ENCODE results near the gene SLC35B4.

SLC35B4 gene

DNA sequence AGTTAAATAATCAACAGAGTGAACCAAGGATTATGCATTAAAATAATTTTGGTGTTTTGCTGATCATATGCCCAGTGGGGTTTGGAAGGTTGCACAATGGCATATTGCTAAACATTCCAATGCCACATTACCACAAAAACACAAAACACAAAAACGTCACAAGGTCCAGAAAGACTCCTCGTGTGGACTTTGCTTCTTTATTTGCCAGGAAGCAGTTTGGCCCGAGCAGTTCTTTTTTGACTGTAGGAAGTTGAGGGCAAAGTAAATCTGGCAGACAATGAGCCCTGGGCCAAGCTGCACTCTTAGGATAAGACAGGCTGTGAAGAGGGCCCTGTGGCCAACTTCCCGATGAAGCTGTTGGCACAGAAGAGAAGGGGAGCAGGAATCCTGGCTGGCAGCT is 39.2 kb upstream of the SLC35B4 start:
- no peak for ATAC-seq

DNA sequence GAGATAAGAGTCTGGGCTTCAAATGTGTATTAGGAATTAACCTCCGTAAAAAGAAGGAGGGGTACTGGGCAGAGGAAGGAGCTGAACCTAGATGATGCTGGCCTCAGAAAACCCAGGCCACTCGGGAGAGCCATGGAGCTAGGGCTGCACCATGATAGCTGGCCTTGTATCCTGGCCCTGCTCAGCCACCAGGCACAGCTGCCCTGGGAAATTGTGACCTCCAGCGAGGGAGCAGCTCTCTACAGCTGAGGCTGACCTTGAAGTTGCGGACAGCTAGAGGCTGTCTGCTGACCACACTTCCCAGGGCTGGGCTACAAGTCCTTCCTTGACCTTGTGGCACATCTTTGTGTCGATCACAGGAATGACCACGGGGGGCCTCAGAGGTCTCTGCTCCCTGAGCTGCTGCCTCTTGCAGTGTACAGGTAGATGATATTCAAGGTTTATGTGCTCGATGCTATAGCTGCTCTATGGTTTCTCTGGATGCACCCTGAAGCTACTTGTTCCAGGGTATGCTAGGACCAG is 38.3 kb upstream of the SLC35B4 start:
- ATAC-seq: no peak
- TF ChIP-seq ZNF8 (CRISPR knock-in tag; IDR thresholded peaks at IDR 0.05): no peak
- no peak for TF ChIP-seq TCF4 (CRISPR knock-in tag; IDR thresholded peaks at IDR 0.05; ENCODE audit: borderline replicate concordance)
- no peak for TF ChIP-seq ARNTL (CRISPR knock-in tag; IDR thresholded peaks at IDR 0.05; ENCODE audit: borderline replicate concordance, low read depth)
- TF ChIP-seq ZNF70 (CRISPR knock-in tag; IDR thresholded peaks at IDR 0.05): no peak
- TF ChIP-seq, protein P1, sequence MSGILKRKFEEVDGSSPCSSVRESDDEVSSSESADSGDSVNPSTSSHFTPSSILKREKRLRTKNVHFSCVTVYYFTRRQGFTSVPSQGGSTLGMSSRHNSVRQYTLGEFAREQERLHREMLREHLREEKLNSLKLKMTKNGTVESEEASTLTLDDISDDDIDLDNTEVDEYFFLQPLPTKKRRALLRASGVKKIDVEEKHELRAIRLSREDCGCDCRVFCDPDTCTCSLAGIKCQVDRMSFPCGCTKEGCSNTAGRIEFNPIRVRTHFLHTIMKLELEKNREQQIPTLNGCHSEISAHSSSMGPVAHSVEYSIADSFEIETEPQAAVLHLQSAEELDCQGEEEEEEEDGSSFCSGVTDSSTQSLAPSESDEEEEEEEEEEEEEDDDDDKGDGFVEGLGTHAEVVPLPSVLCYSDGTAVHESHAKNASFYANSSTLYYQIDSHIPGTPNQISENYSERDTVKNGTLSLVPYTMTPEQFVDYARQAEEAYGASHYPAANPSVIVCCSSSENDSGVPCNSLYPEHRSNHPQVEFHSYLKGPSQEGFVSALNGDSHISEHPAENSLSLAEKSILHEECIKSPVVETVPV (CRISPR knock-in tag; IDR thresholded peaks at IDR 0.05): no peak
- TF ChIP-seq, protein P2, sequence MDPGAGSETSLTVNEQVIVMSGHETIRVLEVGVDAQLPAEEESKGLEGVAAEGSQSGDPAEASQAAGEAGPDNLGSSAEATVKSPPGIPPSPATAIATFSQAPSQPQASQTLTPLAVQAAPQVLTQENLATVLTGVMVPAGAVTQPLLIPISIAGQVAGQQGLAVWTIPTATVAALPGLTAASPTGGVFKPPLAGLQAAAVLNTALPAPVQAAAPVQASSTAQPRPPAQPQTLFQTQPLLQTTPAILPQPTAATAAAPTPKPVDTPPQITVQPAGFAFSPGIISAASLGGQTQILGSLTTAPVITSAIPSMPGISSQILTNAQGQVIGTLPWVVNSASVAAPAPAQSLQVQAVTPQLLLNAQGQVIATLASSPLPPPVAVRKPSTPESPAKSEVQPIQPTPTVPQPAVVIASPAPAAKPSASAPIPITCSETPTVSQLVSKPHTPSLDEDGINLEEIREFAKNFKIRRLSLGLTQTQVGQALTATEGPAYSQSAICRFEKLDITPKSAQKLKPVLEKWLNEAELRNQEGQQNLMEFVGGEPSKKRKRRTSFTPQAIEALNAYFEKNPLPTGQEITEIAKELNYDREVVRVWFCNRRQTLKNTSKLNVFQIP (CRISPR knock-in tag; IDR thresholded peaks at IDR 0.05; ENCODE audit: borderline replicate concordance, low read depth): no peak
- no peak for TF ChIP-seq SNAI2 (CRISPR knock-in tag; IDR thresholded peaks at IDR 0.05)
- no peak for TF ChIP-seq PPARA (CRISPR knock-in tag; IDR thresholded peaks at IDR 0.05; ENCODE audit: borderline replicate concordance)
- TF ChIP-seq ZC3H10 (CRISPR knock-in tag; IDR thresholded peaks at IDR 0.05): no peak
- TF ChIP-seq ZNF565 (CRISPR knock-in tag; conservative IDR thresholded peaks at IDR 0.05; ENCODE audit: low read depth): no peak
- no peak for TF ChIP-seq ESRRG (CRISPR knock-in tag; IDR thresholded peaks at IDR 0.05)
- TF ChIP-seq TOX (CRISPR knock-in tag; IDR thresholded peaks at IDR 0.05; ENCODE audit: borderline replicate concordance): no peak
- TF ChIP-seq RARB (CRISPR knock-in tag; IDR thresholded peaks at IDR 0.05): no peak

More for the DNA sequence above, 39.2 kb upstream of the SLC35B4 start:
- TF ChIP-seq ZC3H10 (CRISPR knock-in tag; IDR thresholded peaks at IDR 0.05) (no peak), PPARA (CRISPR knock-in tag; IDR thresholded peaks at IDR 0.05; ENCODE audit: borderline replicate concordance) (no peak), ZNF565 (CRISPR knock-in tag; conservative IDR thresholded peaks at IDR 0.05; ENCODE audit: low read depth) (no peak), GLIS3 (CRISPR knock-in tag; IDR thresholded peaks at IDR 0.05) (no peak)
- TF ChIP-seq, protein P3, sequence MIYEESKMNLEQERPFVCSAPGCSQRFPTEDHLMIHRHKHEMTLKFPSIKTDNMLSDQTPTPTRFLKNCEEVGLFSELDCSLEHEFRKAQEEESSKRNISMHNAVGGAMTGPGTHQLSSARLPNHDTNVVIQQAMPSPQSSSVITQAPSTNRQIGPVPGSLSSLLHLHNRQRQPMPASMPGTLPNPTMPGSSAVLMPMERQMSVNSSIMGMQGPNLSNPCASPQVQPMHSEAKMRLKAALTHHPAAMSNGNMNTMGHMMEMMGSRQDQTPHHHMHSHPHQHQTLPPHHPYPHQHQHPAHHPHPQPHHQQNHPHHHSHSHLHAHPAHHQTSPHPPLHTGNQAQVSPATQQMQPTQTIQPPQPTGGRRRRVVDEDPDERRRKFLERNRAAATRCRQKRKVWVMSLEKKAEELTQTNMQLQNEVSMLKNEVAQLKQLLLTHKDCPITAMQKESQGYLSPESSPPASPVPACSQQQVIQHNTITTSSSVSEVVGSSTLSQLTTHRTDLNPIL (CRISPR knock-in tag; IDR thresholded peaks at IDR 0.05; ENCODE audit: low read depth): no peak

DNA sequence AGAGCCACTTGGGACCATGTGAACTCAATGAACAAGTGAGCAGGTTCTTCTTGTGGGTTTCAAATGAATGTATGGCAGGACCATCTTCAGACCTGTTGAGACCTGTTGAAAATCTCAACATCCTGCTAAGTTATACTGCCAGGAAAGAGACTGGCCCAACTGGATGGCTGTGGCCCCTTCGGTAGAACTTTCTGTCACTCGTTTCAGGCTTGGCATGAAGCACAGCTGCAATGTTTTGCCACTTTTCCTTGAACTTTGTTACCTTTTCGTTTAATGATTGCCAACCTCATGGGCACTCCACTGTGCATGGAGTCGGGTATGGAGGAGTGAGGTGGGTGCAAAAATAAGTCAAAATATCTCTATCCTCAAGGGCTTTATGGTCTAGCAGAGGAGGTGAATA is 36.7 kb upstream of the SLC35B4 start:
- ATAC-seq: no peak
- TF ChIP-seq GLIS3 (CRISPR knock-in tag; IDR thresholded peaks at IDR 0.05) (no peak), SNAI2 (CRISPR knock-in tag; IDR thresholded peaks at IDR 0.05) (no peak), ZFP30 (CRISPR knock-in tag; IDR thresholded peaks at IDR 0.05) (no peak), ZNF8 (CRISPR knock-in tag; IDR thresholded peaks at IDR 0.05) (no peak), ESRRG (CRISPR knock-in tag; IDR thresholded peaks at IDR 0.05) (no peak), BACH2 (CRISPR knock-in tag; IDR thresholded peaks at IDR 0.05; ENCODE audit: borderline replicate concordance) (no peak), RARB (CRISPR knock-in tag; IDR thresholded peaks at IDR 0.05) (no peak), TCF4 (CRISPR knock-in tag; IDR thresholded peaks at IDR 0.05; ENCODE audit: borderline replicate concordance) (no peak), ZNF70 (CRISPR knock-in tag; IDR thresholded peaks at IDR 0.05) (no peak), CSDC2 (CRISPR knock-in tag; IDR thresholded peaks at IDR 0.05) (no peak), PPARA (CRISPR knock-in tag; IDR thresholded peaks at IDR 0.05; ENCODE audit: borderline replicate concordance) (no peak), ARNTL (CRISPR knock-in tag; IDR thresholded peaks at IDR 0.05; ENCODE audit: borderline replicate concordance, low read depth) (no peak), OSR1 (CRISPR knock-in tag; IDR thresholded peaks at IDR 0.05) (no peak)
- TF ChIP-seq, protein P3 (CRISPR knock-in tag; IDR thresholded peaks at IDR 0.05; ENCODE audit: low read depth): no peak
- TF ChIP-seq, protein P4, sequence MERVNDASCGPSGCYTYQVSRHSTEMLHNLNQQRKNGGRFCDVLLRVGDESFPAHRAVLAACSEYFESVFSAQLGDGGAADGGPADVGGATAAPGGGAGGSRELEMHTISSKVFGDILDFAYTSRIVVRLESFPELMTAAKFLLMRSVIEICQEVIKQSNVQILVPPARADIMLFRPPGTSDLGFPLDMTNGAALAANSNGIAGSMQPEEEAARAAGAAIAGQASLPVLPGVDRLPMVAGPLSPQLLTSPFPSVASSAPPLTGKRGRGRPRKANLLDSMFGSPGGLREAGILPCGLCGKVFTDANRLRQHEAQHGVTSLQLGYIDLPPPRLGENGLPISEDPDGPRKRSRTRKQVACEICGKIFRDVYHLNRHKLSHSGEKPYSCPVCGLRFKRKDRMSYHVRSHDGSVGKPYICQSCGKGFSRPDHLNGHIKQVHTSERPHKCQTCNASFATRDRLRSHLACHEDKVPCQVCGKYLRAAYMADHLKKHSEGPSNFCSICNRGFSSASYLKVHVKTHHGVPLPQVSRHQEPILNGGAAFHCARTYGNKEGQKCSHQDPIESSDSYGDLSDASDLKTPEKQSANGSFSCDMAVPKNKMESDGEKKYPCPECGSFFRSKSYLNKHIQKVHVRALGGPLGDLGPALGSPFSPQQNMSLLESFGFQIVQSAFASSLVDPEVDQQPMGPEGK (CRISPR knock-in tag; IDR thresholded peaks at IDR 0.05; ENCODE audit: borderline replicate concordance): no peak
- TF ChIP-seq, protein P5, sequence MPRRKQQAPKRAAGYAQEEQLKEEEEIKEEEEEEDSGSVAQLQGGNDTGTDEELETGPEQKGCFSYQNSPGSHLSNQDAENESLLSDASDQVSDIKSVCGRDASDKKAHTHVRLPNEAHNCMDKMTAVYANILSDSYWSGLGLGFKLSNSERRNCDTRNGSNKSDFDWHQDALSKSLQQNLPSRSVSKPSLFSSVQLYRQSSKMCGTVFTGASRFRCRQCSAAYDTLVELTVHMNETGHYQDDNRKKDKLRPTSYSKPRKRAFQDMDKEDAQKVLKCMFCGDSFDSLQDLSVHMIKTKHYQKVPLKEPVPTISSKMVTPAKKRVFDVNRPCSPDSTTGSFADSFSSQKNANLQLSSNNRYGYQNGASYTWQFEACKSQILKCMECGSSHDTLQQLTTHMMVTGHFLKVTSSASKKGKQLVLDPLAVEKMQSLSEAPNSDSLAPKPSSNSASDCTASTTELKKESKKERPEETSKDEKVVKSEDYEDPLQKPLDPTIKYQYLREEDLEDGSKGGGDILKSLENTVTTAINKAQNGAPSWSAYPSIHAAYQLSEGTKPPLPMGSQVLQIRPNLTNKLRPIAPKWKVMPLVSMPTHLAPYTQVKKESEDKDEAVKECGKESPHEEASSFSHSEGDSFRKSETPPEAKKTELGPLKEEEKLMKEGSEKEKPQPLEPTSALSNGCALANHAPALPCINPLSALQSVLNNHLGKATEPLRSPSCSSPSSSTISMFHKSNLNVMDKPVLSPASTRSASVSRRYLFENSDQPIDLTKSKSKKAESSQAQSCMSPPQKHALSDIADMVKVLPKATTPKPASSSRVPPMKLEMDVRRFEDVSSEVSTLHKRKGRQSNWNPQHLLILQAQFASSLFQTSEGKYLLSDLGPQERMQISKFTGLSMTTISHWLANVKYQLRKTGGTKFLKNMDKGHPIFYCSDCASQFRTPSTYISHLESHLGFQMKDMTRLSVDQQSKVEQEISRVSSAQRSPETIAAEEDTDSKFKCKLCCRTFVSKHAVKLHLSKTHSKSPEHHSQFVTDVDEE (CRISPR knock-in tag; IDR thresholded peaks at IDR 0.05): no peak

Measured in SK-N-SH treated with all-trans-retinoic acid at 6 μM for 48 hours (cell line).